GM19328 (cell line): ENCODE measurements around the gene RBFOX1.

Experiments
- ATAC-seq: cut with Tn5 transposase; IDR thresholded peaks from one replicate; pipeline ENCODE4 v1.9.1; 2021; ENCODE audit warnings: mild to moderate bottlenecking, moderate library complexity; ENCODE audit not compliant: unreplicated experiment

RBFOX1 gene

GRCh38 chr16:7334801-7335560 lies 2.3 kb downstream of the RBFOX1 start:
- no peak for ATAC-seq

GRCh38 chr16:7335991-7336634 lies 3.5 kb downstream of the RBFOX1 start:
- ATAC-seq: no peak

GRCh38 chr16:7336742-7337141 lies 4.1 kb downstream of the RBFOX1 start:
- no peak for ATAC-seq

- no peak for ATAC-seq
These were observed 6.2 kb downstream of the RBFOX1 start for GRCh38 chr16:7338826-7339225.

GRCh38 chr16:7339700-7340099 lies 7.1 kb downstream of the RBFOX1 start:
- no peak for ATAC-seq

- no peak for ATAC-seq
These were observed 8.3 kb downstream of the RBFOX1 start for GRCh38 chr16:7340938-7341337.

GRCh38 chr16:7342598-7342997 lies 10.0 kb downstream of the RBFOX1 start:
- ATAC-seq: no peak

- ATAC-seq: no peak
These were observed 10.6 kb downstream of the RBFOX1 start for GRCh38 chr16:7343243-7343642.

GRCh38 chr16:7344830-7345780 lies 12.5 kb downstream of the RBFOX1 start:
- no peak for ATAC-seq

GRCh38 chr16:7350806-7351205 lies 18.2 kb downstream of the RBFOX1 start:
- ATAC-seq: no peak

- ATAC-seq: no peak
These were observed 19.2 kb downstream of the RBFOX1 start for GRCh38 chr16:7351610-7352510.

GRCh38 chr16:7355758-7356157 lies 23.1 kb downstream of the RBFOX1 start:
- ATAC-seq: no peak

GRCh38 chr16:7361416-7362129 lies 28.9 kb downstream of the RBFOX1 start:
- ATAC-seq: no peak

GRCh38 chr16:7362231-7362630 lies 29.6 kb downstream of the RBFOX1 start:
- ATAC-seq: no peak

GRCh38 chr16:7363422-7364417 lies 31.1 kb downstream of the RBFOX1 start:
- no peak for ATAC-seq

GRCh38 chr16:7366041-7366440 lies 33.4 kb downstream of the RBFOX1 start:
- ATAC-seq: no peak

- ATAC-seq: no peak
These were observed 34.6 kb downstream of the RBFOX1 start for GRCh38 chr16:7366993-7367880.

GRCh38 chr16:7369204-7369603 lies 36.6 kb downstream of the RBFOX1 start:
- no peak for ATAC-seq
